Tibial artery (tissue), 4 donors: ENCODE data around the gene FNTB.

Source experiments
- DNase-seq, 2 donors: peaks; one replicate each; pipeline ENCODE4 v3.0.0-alpha.2; 2019
- H3K27ac ChIP-seq, 2 donors: fragments of 200-600 bp; sonication (generic) in 1 of 2; 1 replicate in 1 of 2; 2 replicates in 1 of 2; pipeline ENCODE4 v1.5.1; 2018 to 2019; ENCODE audit warnings: mild to moderate bottlenecking in 1 of 2
- H3K27me3 ChIP-seq, 2 donors: fragments of 200-600 bp; sonication (generic) in 1 of 2; one replicate each; pipeline versions ENCODE4 v1.5.1 to v1.6.0; 2016 to 2019
- H3K36me3 ChIP-seq, 3 donors: fragments of 200-600 bp; sonication (generic) in 2 of 3; one replicate each; pipeline ENCODE4 v1.5.1; 2016 to 2019; ENCODE audit warnings: mild to moderate bottlenecking in 2 of 3
- H3K4me1 ChIP-seq, 4 donors: fragments of 200-600 bp; sonication (generic) in 2 of 4; 1 replicate in 3 of 4; 2 replicates in 1 of 4; pipeline ENCODE4 v1.5.1; 2016 to 2019
- H3K4me3 ChIP-seq, 2 donors: fragments of 200-600 bp; sonication (generic) in 1 of 2; 1 replicate in 1 of 2; 2 replicates in 1 of 2; pipeline ENCODE4 v1.5.1; 2018 to 2019; ENCODE audit warnings: mild to moderate bottlenecking in 2 of 2
- H3K9me3 ChIP-seq, 3 donors: fragments of 200-600 bp; sonication (generic) in 1 of 3; one replicate each; pipeline ENCODE4 v1.5.1; 2016 to 2019
- CTCF ChIP-seq, 2 experiments: fragments of 200-600 bp in 1 of 2; fragments of 450-650 bp in 1 of 2; IDR thresholded peaks; one replicate each; pipeline ENCODE4 v1.5.1; 2017 to 2019; ENCODE audit warnings: antibody characterized with exemption in 2 of 2, mild to moderate bottlenecking in 1 of 2, moderate library complexity in 1 of 2
- intact Hi-C: fragments of 100-400 bp; cut with DNase I; formaldehyde crosslinking; loops from one replicate; pipeline ENCODE4 v1.15.0; 2023; ENCODE audit warnings: low total_unique reads

FNTB gene

GRCh38 chr14:64951291-64951690 lies 35.4 kb upstream of the FNTB start:
- intact Hi-C loops, result no loop called here
- peaks cover 0 to 23% (median 16%) of the 10 kb centered on the region in 4 donors for H3K4me1 ChIP-seq
- no peak for TF ChIP-seq CTCF (IDR thresholded peaks at IDR 0.05)
- no peaks in the 10 kb centered on the region for H3K9me3 ChIP-seq
- no peak for DNase-seq
- H3K36me3 ChIP-seq, result peaks cover 0 to 54% (median 7%) of the 10 kb centered on the region in 3 donors
- peak overlapping the region; percentile 9 to 48 for H3K27ac ChIP-seq
- H3K4me3 ChIP-seq, result no peak overlapping the region
- H3K27me3 ChIP-seq, result no peaks in the 10 kb centered on the region

- peak overlapping the region; percentile 38 to 48 for H3K27ac ChIP-seq
- intact Hi-C loops, result no loop called here
- peak in 1 of 2 donors; percentile 81 for DNase-seq
- H3K27me3 ChIP-seq, result no peaks in the 10 kb centered on the region
- H3K4me3 ChIP-seq, result no peak overlapping the region
- H3K36me3 ChIP-seq, result peaks cover 0 to 54% (median 7%) of the 10 kb centered on the region in 3 donors
- no peaks in the 10 kb centered on the region for H3K9me3 ChIP-seq
- peaks cover 0 to 23% (median 16%) of the 10 kb centered on the region in 4 donors for H3K4me1 ChIP-seq
- no peak for TF ChIP-seq CTCF (IDR thresholded peaks at IDR 0.05)
Measured at GRCh38 chr14:64951724-64952123, 35.0 kb upstream of the FNTB start.

- Histone ChIP-seq H3K27me3 (no peaks in the 10 kb centered on the region), H3K4me3 (no peak overlapping the region), H3K36me3 (peaks cover 0 to 52% (median 7%) of the 10 kb centered on the region in 3 donors), H3K4me1 (peaks cover 0 to 23% (median 16%) of the 10 kb centered on the region in 4 donors), H3K9me3 (no peaks in the 10 kb centered on the region), H3K27ac (peak overlapping the region; percentile 38 to 48)
- TF ChIP-seq CTCF (IDR thresholded peaks at IDR 0.05), result no peak
- intact Hi-C loops, result no loop called here
- peak in 1 of 2 donors; percentile 17 for DNase-seq
Measured at GRCh38 chr14:64952598-64953309, 33.9 kb upstream of the FNTB start.

- H3K27me3 ChIP-seq, result no peaks in the 10 kb centered on the region
- DNase-seq, result no peak
- no peaks in the 10 kb centered on the region for H3K9me3 ChIP-seq
- no peak overlapping the region for H3K27ac ChIP-seq
- peaks cover 0 to 23% (median 16%) of the 10 kb centered on the region in 4 donors for H3K4me1 ChIP-seq
- peaks cover 0 to 47% (median 2%) of the 10 kb centered on the region in 3 donors for H3K36me3 ChIP-seq
- no peak overlapping the region for H3K4me3 ChIP-seq
- intact Hi-C loops, result no loop called here
- TF ChIP-seq CTCF (IDR thresholded peaks at IDR 0.05), result no peak
Measured at GRCh38 chr14:64953310-64953654, 33.4 kb upstream of the FNTB start.

GRCh38 chr14:64953661-64954060 lies 33.0 kb upstream of the FNTB start:
- intact Hi-C loops, result no loop called here

More at GRCh38 chr14:64953661-64954060, 33.0 kb upstream of the FNTB start:
- no peak overlapping the region for H3K27ac ChIP-seq
- no peaks in the 10 kb centered on the region for H3K9me3 ChIP-seq
- H3K27me3 ChIP-seq, result no peaks in the 10 kb centered on the region
- no peak for TF ChIP-seq CTCF (IDR thresholded peaks at IDR 0.05)
- H3K36me3 ChIP-seq, result peaks cover 0 to 43% (median 0%) of the 10 kb centered on the region in 3 donors
- H3K4me3 ChIP-seq, result no peak overlapping the region
- DNase-seq, result peak in 1 of 2 donors; percentile 17
- peaks cover 0 to 23% (median 16%) of the 10 kb centered on the region in 4 donors for H3K4me1 ChIP-seq
